ENCODE measurements around the gene IL17RA.
"Not testable (repeated sequence)": the region's sequence is repeated elsewhere in the genome, so short reads cannot be mapped to it uniquely, and the experiment has no call there.

Gene IL17RA

GRCh38 chr22:17084554-17085276, at the start of gene IL17RA:
IL17RA (plus strand) TSS chr22:17085000; CDS start chr22:17085092, 92 bp downstream.
- H3K27ac Mint-ChIP-seq = peak within 1 kb of the TSS; percentile 78
- peaks cover 50% of the 10 kb centered on the region for H3K4me1 Mint-ChIP-seq
- no peaks in the 10 kb centered on the region for H3K9me3 Mint-ChIP-seq
- H3K27me3 Mint-ChIP-seq = peaks cover 2% of the 10 kb centered on the region
- H3K36me3 Mint-ChIP-seq (ENCODE audit: low read depth) = peaks cover 6% of the 10 kb centered on the region
- ATAC-seq (peak; percentile 91), DNase-seq (peak; percentile 95)
- peak within 1 kb of the TSS; percentile 86 for H3K4me3 Mint-ChIP-seq

- H3K27me3 Mint-ChIP-seq = peaks cover 17% of the 10 kb centered on the region
- H3K4me3 Mint-ChIP-seq = peak overlapping the region; percentile 56
- peaks cover 6% of the 10 kb centered on the region for H3K4me1 Mint-ChIP-seq
- H3K27ac Mint-ChIP-seq = no peak overlapping the region
- DNase-seq (no peak), ATAC-seq (no peak)
- no peaks in the 10 kb centered on the region for H3K9me3 Mint-ChIP-seq
- no peaks in the 10 kb centered on the region for H3K36me3 Mint-ChIP-seq (ENCODE audit: low read depth)
Measured at GRCh38 chr22:17035246-17035645, 49.6 kb upstream of the IL17RA start.

GRCh38 chr22:17035976-17036841, 48.6 kb upstream of the IL17RA start:
- Mint-ChIP-seq H3K27me3 (peaks cover 17% of the 10 kb centered on the region), H3K27ac (peak overlapping the region; percentile 46), H3K4me3 (peak overlapping the region; percentile 56)
- not testable (repeated sequence) for DNase-seq; ATAC-seq; H3K4me1 Mint-ChIP-seq; H3K9me3 Mint-ChIP-seq; H3K36me3 Mint-ChIP-seq (ENCODE audit: low read depth)

GRCh38 chr22:17036842-17037711, 47.7 kb upstream of the IL17RA start:
- H3K4me1 Mint-ChIP-seq; H3K36me3 Mint-ChIP-seq (ENCODE audit: low read depth); DNase-seq; H3K9me3 Mint-ChIP-seq; H3K27ac Mint-ChIP-seq: not testable (repeated sequence)
- peak overlapping the region; percentile 63 for H3K4me3 Mint-ChIP-seq
- H3K27me3 Mint-ChIP-seq = peaks cover 17% of the 10 kb centered on the region
- ATAC-seq = peak; percentile 84

GRCh38 chr22:17043521-17043920, 41.3 kb upstream of the IL17RA start:
- Mint-ChIP-seq H3K4me1 (peaks cover 3% of the 10 kb centered on the region), H3K36me3 (ENCODE audit: low read depth) (no peaks in the 10 kb centered on the region), H3K27ac (no peak overlapping the region), H3K27me3 (no peaks in the 10 kb centered on the region), H3K4me3 (no peak overlapping the region), H3K9me3 (no peaks in the 10 kb centered on the region)
- DNase-seq (no peak), ATAC-seq (no peak)

GRCh38 chr22:17046566-17047348, 38.0 kb upstream of the IL17RA start:
- no peak for ATAC-seq
- Mint-ChIP-seq H3K36me3 (ENCODE audit: low read depth) (peaks cover 2% of the 10 kb centered on the region), H3K27ac (no peak overlapping the region), H3K4me3 (no peak overlapping the region), H3K27me3 (no peaks in the 10 kb centered on the region), H3K9me3 (no peaks in the 10 kb centered on the region), H3K4me1 (peaks cover 8% of the 10 kb centered on the region)
- DNase-seq = no peak

- peaks cover 2% of the 10 kb centered on the region for H3K36me3 Mint-ChIP-seq (ENCODE audit: low read depth)
- H3K4me1 Mint-ChIP-seq = peaks cover 8% of the 10 kb centered on the region
- no peaks in the 10 kb centered on the region for H3K27me3 Mint-ChIP-seq
- ATAC-seq = no peak
- no peak for DNase-seq
- no peak overlapping the region for H3K4me3 Mint-ChIP-seq
- H3K9me3 Mint-ChIP-seq = no peaks in the 10 kb centered on the region
- H3K27ac Mint-ChIP-seq = no peak overlapping the region
Measured at GRCh38 chr22:17047656-17048055, 37.1 kb upstream of the IL17RA start.

- H3K4me1 Mint-ChIP-seq = peaks cover 2% of the 10 kb centered on the region
- H3K36me3 Mint-ChIP-seq (ENCODE audit: low read depth) = peaks cover under 1% of the 10 kb centered on the region
- ATAC-seq (no peak), DNase-seq (no peak)
- H3K9me3 Mint-ChIP-seq = no peaks in the 10 kb centered on the region
- H3K27me3 Mint-ChIP-seq = peaks cover 4% of the 10 kb centered on the region
- H3K4me3 Mint-ChIP-seq = no peak overlapping the region
- H3K27ac Mint-ChIP-seq = no peak overlapping the region
Measured at GRCh38 chr22:17056058-17056457, 28.7 kb upstream of the IL17RA start.

- Mint-ChIP-seq H3K9me3 (no peaks in the 10 kb centered on the region), H3K4me1 (peaks cover 2% of the 10 kb centered on the region), H3K27me3 (peaks cover 4% of the 10 kb centered on the region), H3K4me3 (no peak overlapping the region), H3K27ac (no peak overlapping the region), H3K36me3 (ENCODE audit: low read depth) (no peaks in the 10 kb centered on the region)
- DNase-seq (no peak), ATAC-seq (no peak)
Measured at GRCh38 chr22:17056807-17057206, 28.0 kb upstream of the IL17RA start.

GRCh38 chr22:17057959-17058814, 26.6 kb upstream of the IL17RA start:
- H3K4me1 Mint-ChIP-seq = peaks cover 4% of the 10 kb centered on the region
- ATAC-seq (peak; percentile 61), DNase-seq (peak; percentile 59)
- H3K36me3 Mint-ChIP-seq (ENCODE audit: low read depth) = no peaks in the 10 kb centered on the region
- H3K27ac Mint-ChIP-seq = no peak overlapping the region
- no peaks in the 10 kb centered on the region for H3K9me3 Mint-ChIP-seq
- H3K27me3 Mint-ChIP-seq = peaks cover 4% of the 10 kb centered on the region
- no peak overlapping the region for H3K4me3 Mint-ChIP-seq

GRCh38 chr22:17060126-17060525, 24.7 kb upstream of the IL17RA start:
- Mint-ChIP-seq H3K27me3 (peaks cover 4% of the 10 kb centered on the region), H3K27ac (no peak overlapping the region), H3K4me3 (no peak overlapping the region), H3K4me1 (peaks cover 7% of the 10 kb centered on the region), H3K9me3 (no peaks in the 10 kb centered on the region), H3K36me3 (ENCODE audit: low read depth) (no peaks in the 10 kb centered on the region)
- DNase-seq (no peak), ATAC-seq (no peak)

- peaks cover 2% of the 10 kb centered on the region for H3K27me3 Mint-ChIP-seq
- no peaks in the 10 kb centered on the region for H3K9me3 Mint-ChIP-seq
- no peak overlapping the region for H3K27ac Mint-ChIP-seq
- no peak for DNase-seq
- ATAC-seq = no peak
- no peak overlapping the region for H3K4me3 Mint-ChIP-seq
- peaks cover 4% of the 10 kb centered on the region for H3K4me1 Mint-ChIP-seq
- H3K36me3 Mint-ChIP-seq (ENCODE audit: low read depth) = no peaks in the 10 kb centered on the region
Measured at GRCh38 chr22:17063411-17064106, 21.2 kb upstream of the IL17RA start.
